ENCODE measurements around the gene ALAS1.

Gene ALAS1

GRCh38 chr3:52249683-52250082 is 51.7 kb downstream of the ALAS1 start:
- no peak for DNase-seq (ENCODE audit: low read depth)

- DNase-seq (ENCODE audit: low read depth), result no peak
Measured at GRCh38 chr3:52250122-52250521, 52.2 kb downstream of the ALAS1 start.

- no peak for DNase-seq (ENCODE audit: low read depth)
Measured at GRCh38 chr3:52253314-52254304, 55.6 kb downstream of the ALAS1 start.

- DNase-seq (ENCODE audit: low read depth), result no peak
Measured at GRCh38 chr3:52254608-52255007, 56.6 kb downstream of the ALAS1 start.

GRCh38 chr3:52256159-52256558 is 58.2 kb downstream of the ALAS1 start:
- no peak for DNase-seq (ENCODE audit: low read depth)

GRCh38 chr3:52256622-52257021 is 58.7 kb downstream of the ALAS1 start:
- no peak for DNase-seq (ENCODE audit: low read depth)

- no peak for DNase-seq (ENCODE audit: low read depth)
Measured at GRCh38 chr3:52257911-52258310, 60.0 kb downstream of the ALAS1 start.

- DNase-seq (ENCODE audit: low read depth), result no peak
Measured at GRCh38 chr3:52259035-52259434, 61.1 kb downstream of the ALAS1 start.

GRCh38 chr3:52259448-52259847 is 61.5 kb downstream of the ALAS1 start:
- no peak for DNase-seq (ENCODE audit: low read depth)

GRCh38 chr3:52262447-52262846 is 64.5 kb downstream of the ALAS1 start:
- no peak for DNase-seq (ENCODE audit: low read depth)
